Endothelial cell of umbilical vein (primary cell): ENCODE results near the gene MRPS34. TPM values are rescaled to one million over a fixed set of nuclear protein-coding genes. Genes with fewer than 3 reads are reported as not detected.

Source experiments
- BruUV-seq: library from RNA; stranded (reverse); fragments of 400-500 nt; replicated peaks from 2 replicates; lab custom pipeline; 2021; lab: Mats Ljungman, UMichigan
- CTCF ChIA-PET: fragments of 300-600, 350-600 bp; sonication (Branson Sonifier 250); formaldehyde crosslinking; loops from one replicate; lab custom pipeline; 2021; ENCODE audit warnings: antibody characterized with exemption, inconsistent platforms; lab: Charles Lee
- POLR2A ChIA-PET: fragments of 300-600, 350-600 bp; sonication (Branson Sonifier 250); formaldehyde crosslinking; loops from one replicate; lab custom pipeline; 2021; ENCODE audit warnings: antibody characterized with exemption, inconsistent platforms; lab: Charles Lee
- DNase-seq: peaks from one replicate; pipeline ENCODE4 v3.0.0-alpha.2; 2011; ENCODE audit warnings: low read depth, low spot score
- FAIRE-seq: peaks from 2 replicates; lab custom pipeline; 2011; peaks lifted over from hg19 to GRCh38; lab: Jason Lieb, UNC
- H2AFZ ChIP-seq: 2 replicates; pipeline ENCODE4 v1.6.0; 2012; ENCODE audit warnings: low read depth, low read length, control low read depth, inconsistent platforms
- H3K27ac ChIP-seq: 2 replicates; pipeline ENCODE4 v1.5.1; 2011; ENCODE audit warnings: low read depth, mild to moderate bottlenecking, control low read depth, low read length, moderate library complexity; ENCODE audit not compliant: insufficient read depth
- H3K27me3 ChIP-seq, 2 experiments: 2 replicates each; pipeline versions ENCODE4 v1.6.0 to v1.6.1; 2011; ENCODE audit warnings: low read length in 2 of 2, mixed read lengths in 1 of 2; ENCODE audit not compliant: control insufficient read depth in 2 of 2, insufficient read depth in 2 of 2
- H3K36me3 ChIP-seq, 2 experiments: 2 replicates in 1 of 2; 3 replicates in 1 of 2; pipeline ENCODE4 v1.5.1; 2011; ENCODE audit warnings: low read length in 2 of 2, mild to moderate bottlenecking in 1 of 2, moderate library complexity in 1 of 2; ENCODE audit not compliant: control insufficient read depth in 2 of 2, insufficient read depth in 2 of 2; ENCODE audit errors: extremely low read depth in 1 of 2
- H3K4me1 ChIP-seq: 3 replicates; pipeline ENCODE4 v1.5.1; 2011; ENCODE audit warnings: mild to moderate bottlenecking, low read length; ENCODE audit not compliant: control insufficient read depth, insufficient read depth; ENCODE audit errors: extremely low read depth
- H3K4me2 ChIP-seq: 2 replicates; pipeline ENCODE4 v1.6.1; 2011; ENCODE audit warnings: low read length, control low read depth, mixed read lengths; ENCODE audit not compliant: insufficient read depth
- H3K4me3 ChIP-seq, 3 experiments: fragments of 200-600 bp in 1 of 3; sonication (generic), shearing (Covaris generic) in 1 of 3; replicated peaks in 1 of 3; 2 replicates each; pipeline ENCODE4 v1.5.1; 2011 to 2016; ENCODE audit warnings: control low read depth in 3 of 3, low read length in 3 of 3, mild to moderate bottlenecking in 2 of 3, inconsistent platforms in 1 of 3, low read depth in 1 of 3, moderate library complexity in 1 of 3; ENCODE audit not compliant: insufficient read depth in 1 of 3
- H3K79me2 ChIP-seq: 2 replicates; pipeline ENCODE4 v1.6.0; 2012; ENCODE audit warnings: low read length, inconsistent platforms; ENCODE audit not compliant: control insufficient read depth, insufficient read depth
- H3K9ac ChIP-seq: replicated peaks from 2 replicates; pipeline ENCODE3; 2011; ENCODE audit warnings: low read length, control low read depth; ENCODE audit not compliant: insufficient read depth; ENCODE audit errors: extremely low read depth
- H3K9me1 ChIP-seq: replicated peaks from 3 replicates; pipeline ENCODE4 v1.6.0; 2011; ENCODE audit warnings: mild to moderate bottlenecking, low read length; ENCODE audit not compliant: control insufficient read depth, insufficient read depth; ENCODE audit errors: extremely low read depth
- H3K9me3 ChIP-seq: replicated peaks from 2 replicates; pipeline ENCODE4 v1.5.1; 2012; ENCODE audit warnings: low read length, inconsistent platforms; ENCODE audit not compliant: control insufficient read depth, insufficient read depth
- H4K20me1 ChIP-seq: replicated peaks from 2 replicates; pipeline ENCODE3; 2011; ENCODE audit warnings: mild to moderate bottlenecking, low read length; ENCODE audit not compliant: control insufficient read depth, insufficient read depth; ENCODE audit errors: extremely low read depth
- CTCF ChIP-seq, 2 donors: IDR thresholded peaks; 1 replicate in 1 of 2; 2 replicates in 1 of 2; pipeline ENCODE4 v1.5.1; 2011; ENCODE audit warnings: low read length in 2 of 2, mild to moderate bottlenecking in 2 of 2, moderate library complexity in 2 of 2, control low read depth in 1 of 2, inconsistent platforms in 1 of 2, low read depth in 1 of 2; ENCODE audit not compliant: insufficient read depth in 1 of 2; ENCODE audit errors: extremely low read depth in 1 of 2
- EZH2 ChIP-seq: IDR thresholded peaks from 2 replicates; pipeline ENCODE4 v1.6.1; 2012; ENCODE audit warnings: borderline replicate concordance, low read depth, mild to moderate bottlenecking, moderate library complexity, low read length, inconsistent platforms; ENCODE audit not compliant: severe bottlenecking
- FOS ChIP-seq: IDR thresholded peaks from 2 replicates; pipeline ENCODE4 v1.6.1; 2011; ENCODE audit warnings: mild to moderate bottlenecking, low read length, moderate library complexity, borderline replicate concordance; ENCODE audit not compliant: insufficient read depth
- GATA2 ChIP-seq: IDR thresholded peaks from 2 replicates; pipeline ENCODE4 v1.7.0; 2011; ENCODE audit warnings: low read depth, mild to moderate bottlenecking, moderate library complexity, mixed read lengths, low read length; ENCODE audit not compliant: insufficient read length, insufficient read depth
- JUN ChIP-seq: IDR thresholded peaks from 2 replicates; pipeline ENCODE4 v1.6.1; 2011; ENCODE audit warnings: borderline replicate concordance, low read depth; ENCODE audit not compliant: insufficient read length, insufficient read depth
- MAX ChIP-seq: IDR thresholded peaks from 2 replicates; pipeline ENCODE4 v1.6.1; 2011; ENCODE audit not compliant: insufficient read depth, insufficient read length
- MYC ChIP-seq: IDR thresholded peaks from one replicate; pipeline ENCODE4 v1.6.1; 2011; ENCODE audit warnings: mild to moderate bottlenecking, low read depth, low read length
- POLR2A ChIP-seq: IDR thresholded peaks from 2 replicates; pipeline ENCODE4 v1.6.1; 2012; ENCODE audit warnings: low read depth, mild to moderate bottlenecking, control low read depth, low read length
- POLR2AphosphoS5 ChIP-seq: IDR thresholded peaks from 2 replicates; pipeline ENCODE4 v1.6.1; 2012; ENCODE audit warnings: low read depth, mild to moderate bottlenecking, control low read depth, low read length, moderate library complexity; ENCODE audit not compliant: insufficient read depth
- dilution Hi-C: fragments of 300-500 bp; cut with MboI; formaldehyde crosslinking; loops from one replicate; pipeline ENCODE4 v1.15.0; 2019; ENCODE audit warnings: low sequenced_read_pairs; ENCODE audit not compliant: extremely low pct_ligation_motif_present
- intact Hi-C: fragments of 100-400 bp; cut with micrococcal nuclease; formaldehyde crosslinking; loops from one replicate; pipeline ENCODE4 v1.10.0; 2022
- polyA plus RNA-seq, 4 experiments: library from polyadenylated mRNA; depleted of rRNA in 3 of 4; stranded (reverse) in 3 of 4; unstranded in 1 of 4; fragments of >200 nt; gene quantifications; 2 replicates each; pipeline versions ENCODE4 v1.2.1 to v1.2.3, GENCODE V29; 2011 to 2012; ENCODE audit warnings: missing spikeins in 1 of 4
- total RNA-seq: library from RNA; stranded (reverse); gene quantifications from 2 replicates; pipeline ENCODE4 v1.2.3, GENCODE V29; 2021

MRPS34 gene
- total and polyA plus RNA-seq, 2 donors (not counting 3 experiments of a cell fraction or from before 2014, with no cell fraction given): 82.1 to 102 TPM

DNA sequence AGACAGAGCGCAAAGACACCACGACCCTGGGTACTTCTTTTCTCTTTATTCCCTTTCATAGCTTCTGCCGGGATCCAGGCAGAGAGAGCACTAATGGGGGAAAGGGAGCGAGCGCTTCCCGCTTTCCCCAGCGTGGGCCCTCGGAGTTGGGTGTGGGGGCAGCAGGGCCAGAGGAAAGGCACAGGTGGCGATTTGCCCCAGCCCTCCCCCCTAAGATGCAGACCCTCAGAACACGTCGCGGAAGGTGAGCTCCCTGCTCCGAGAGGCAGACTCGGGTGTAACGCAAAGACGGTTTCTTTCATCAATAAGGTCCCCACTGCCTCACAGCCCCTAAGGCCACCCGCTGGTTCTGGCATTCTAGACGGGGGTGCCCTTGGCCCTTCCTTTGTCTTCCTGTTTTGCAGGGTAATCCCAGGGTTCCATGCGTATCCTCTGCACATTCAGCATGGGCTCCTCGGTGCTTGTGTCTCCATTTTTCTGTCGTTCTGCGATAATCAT, 1.0 kb downstream of the MRPS34 start:
- dilution Hi-C loops: no loop called here

More for the DNA sequence above, 1.0 kb downstream of the MRPS34 start:
- TF ChIP-seq CTCF (IDR thresholded peaks at IDR 0.05; ENCODE audit: extremely low read depth in 1 of 2, insufficient read depth in 1 of 2, low read depth in 1 of 2, low read length in 2 of 2): no peak
- TF ChIP-seq MYC: no peak
- no peak for TF ChIP-seq JUN
- no peak for TF ChIP-seq MAX
- TF ChIP-seq POLR2AphosphoS5: no peak
- TF ChIP-seq FOS: no peak
- TF ChIP-seq EZH2: no peak
- TF ChIP-seq POLR2A: no peak
- no peak for TF ChIP-seq GATA2
- intact Hi-C loops: no loop called here
- Histone ChIP-seq H3K36me3 (peaks cover 0 to 32% of the 10 kb centered on the region in 2 experiments), H4K20me1 (no peaks in the 10 kb centered on the region), H3K9me1 (no peaks in the 10 kb centered on the region), H3K9ac (peak overlapping the region; percentile 27), H3K9me3 (no peaks in the 10 kb centered on the region), H3K4me2 (peak overlapping the region; percentile 72), H3K79me2 (peaks cover 17% of the 10 kb centered on the region), H3K4me3 (peak overlapping the region; percentile 54 to 83 (median 76)), H3K4me1 (peaks cover 19% of the 10 kb centered on the region), H3K27ac (no peak overlapping the region), H3K27me3 (no peaks in the 10 kb centered on the region), H2AFZ (no peak overlapping the region)
- ChIA-PET POLR2A (interaction anchor here (0.6 kb wide), 1 partner anchor 343 kb away, joined by 4 read pairs; no protein-coding TSS in a partner anchor), CTCF (no interaction called here)
- BruUV-seq: TSS peak; percentile 71
- FAIRE-seq: no peak
- DNase-seq: peak; percentile 25
